NCI-H2227 (cell line): ENCODE results near the gene ADCY5.

Experiments
- DNase-seq: peaks from one replicate; lab custom pipeline; 2025; ENCODE audit not compliant: unreplicated experiment; lab: John Stamatoyannopoulos, UW

Gene ADCY5

DNA sequence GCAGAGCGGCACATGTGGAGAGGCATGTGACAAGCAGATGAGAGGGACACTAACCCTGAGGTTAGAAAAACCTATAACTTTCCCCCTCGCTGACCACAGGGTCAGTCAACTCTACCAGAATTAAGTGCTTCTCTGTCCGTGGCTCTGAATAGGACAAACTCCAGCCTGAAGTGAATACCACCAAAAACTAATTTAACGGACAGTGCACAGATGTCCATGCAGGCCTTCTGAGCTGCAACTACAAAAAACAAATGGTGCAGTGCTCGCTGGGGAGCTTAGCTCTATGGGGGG is 59.3 kb downstream of the ADCY5 start:
- DNase-seq = no peak

DNA sequence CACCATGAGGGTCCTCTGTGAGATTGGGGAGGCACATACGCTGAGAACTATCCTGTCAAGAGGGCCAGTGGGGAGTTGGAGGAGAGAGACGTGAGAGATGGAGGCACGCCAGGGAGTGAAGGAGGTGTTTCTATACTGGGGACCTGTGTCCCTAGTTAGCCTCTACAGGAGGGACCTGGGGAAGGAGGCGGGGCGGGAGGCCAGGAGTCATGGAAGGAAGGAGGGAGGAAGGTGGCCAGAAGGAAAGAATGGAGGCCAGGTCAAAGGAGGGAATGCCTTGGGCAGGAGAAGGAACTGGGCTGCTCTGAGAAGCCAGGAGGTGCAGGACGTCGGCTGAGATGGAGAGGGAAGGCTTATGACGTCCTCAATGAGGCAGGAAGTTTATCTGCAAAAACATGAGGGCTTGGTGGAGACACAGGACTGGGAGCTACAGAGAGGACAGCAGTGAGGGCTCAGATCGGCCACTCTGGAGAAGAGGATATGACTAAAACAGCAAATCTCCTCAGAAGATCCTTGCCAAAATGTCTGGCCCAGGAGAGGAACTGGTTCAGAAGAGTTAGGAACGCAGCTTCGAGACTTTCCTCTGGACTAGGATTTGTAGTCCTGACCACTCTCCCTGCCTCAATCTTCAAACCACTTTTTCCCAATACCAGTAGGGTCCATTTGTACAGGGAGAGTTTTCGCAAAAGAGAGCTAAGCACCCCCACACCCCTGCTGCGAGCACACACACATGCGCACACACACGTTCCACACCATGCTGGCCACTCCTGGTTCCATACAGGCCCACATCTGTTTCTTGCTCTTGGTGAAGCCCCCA is 59.9 kb downstream of the ADCY5 start:
- no peak for DNase-seq

DNA sequence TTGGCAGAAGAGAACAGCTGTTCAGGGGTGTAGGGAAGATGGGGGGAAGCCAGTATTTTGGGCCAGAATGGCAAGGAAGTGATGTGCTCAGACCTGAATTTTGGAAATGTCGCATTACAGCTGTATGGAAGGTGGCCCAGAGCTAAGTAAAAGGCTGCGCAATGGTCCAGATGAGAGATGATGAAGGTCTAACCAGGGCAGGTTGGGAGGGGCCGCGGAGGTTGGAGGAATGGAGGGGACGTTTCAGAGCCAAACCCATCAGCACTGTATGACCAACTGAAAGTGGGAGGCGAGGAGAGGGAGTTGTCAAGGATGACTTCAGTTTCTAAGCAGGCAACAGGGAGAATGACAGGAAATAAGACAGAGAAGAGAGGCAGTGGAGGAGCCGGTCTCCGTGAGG is 60.8 kb downstream of the ADCY5 start:
- no peak for DNase-seq

DNA sequence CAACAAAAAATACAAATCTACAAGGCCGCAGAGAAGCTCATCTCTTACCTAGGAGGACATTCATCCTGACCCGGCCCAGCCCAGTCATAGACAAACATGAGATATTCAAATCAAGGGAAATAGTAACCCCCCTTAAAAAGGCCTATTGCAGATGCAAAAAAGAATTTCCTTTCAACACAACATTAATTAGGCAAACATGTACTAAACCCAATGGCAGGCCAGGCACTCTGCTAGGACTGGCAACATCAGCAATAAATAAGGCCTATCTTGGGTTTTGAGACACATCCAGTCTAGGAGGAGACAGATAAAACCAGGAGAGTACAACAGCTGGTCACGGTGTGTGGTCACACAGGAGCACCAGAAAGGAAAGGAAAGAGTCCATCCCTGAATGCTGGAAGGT is 61.4 kb downstream of the ADCY5 start:
- no peak for DNase-seq

DNA sequence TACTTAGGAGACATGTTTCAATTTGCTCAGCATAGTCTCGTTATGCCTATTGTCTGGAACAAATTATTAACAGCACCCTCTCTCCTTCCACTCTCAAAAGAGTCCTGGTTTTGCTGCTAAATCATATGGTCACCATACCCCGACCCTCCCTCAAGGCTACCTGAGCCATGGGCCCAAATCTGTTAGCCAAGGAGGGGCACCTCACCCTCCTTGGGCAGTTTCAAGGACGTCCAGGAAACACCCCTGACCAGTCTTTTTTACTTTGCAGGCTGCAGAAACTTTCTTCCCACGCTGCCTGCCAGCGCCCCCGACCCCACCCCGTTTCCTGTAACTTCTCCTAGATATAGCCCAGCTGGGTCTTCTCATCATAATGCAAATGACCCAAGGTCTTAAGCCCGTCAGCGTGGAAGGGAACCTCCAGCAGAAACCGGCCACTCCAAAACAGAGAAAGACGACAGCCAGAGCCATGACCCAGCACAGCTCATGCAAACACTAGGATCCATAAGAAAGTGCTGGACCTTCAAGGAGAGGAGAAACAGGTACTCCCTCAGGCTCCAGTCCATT is 62.3 kb downstream of the ADCY5 start:
- no peak for DNase-seq

DNA sequence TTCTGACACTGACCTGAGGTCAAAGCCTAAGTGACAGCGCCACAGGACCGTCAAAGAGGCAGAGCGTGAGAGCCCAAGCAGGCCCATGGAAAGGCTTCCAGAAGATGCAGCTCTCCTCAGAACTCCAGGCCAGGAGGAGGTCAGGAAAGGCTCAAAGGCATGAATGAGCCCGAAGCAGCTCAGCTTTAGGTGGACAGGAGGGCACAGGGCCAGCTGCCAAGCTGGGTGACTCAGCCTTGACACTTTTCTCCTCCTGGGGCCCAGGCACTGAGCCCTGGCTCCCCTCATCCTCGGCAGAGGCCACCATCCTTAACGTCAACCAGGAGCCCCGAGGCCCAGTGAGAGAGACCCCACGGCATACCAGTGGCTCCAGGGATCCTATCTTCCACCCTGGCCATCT is 62.9 kb downstream of the ADCY5 start:
- no peak for DNase-seq

DNA sequence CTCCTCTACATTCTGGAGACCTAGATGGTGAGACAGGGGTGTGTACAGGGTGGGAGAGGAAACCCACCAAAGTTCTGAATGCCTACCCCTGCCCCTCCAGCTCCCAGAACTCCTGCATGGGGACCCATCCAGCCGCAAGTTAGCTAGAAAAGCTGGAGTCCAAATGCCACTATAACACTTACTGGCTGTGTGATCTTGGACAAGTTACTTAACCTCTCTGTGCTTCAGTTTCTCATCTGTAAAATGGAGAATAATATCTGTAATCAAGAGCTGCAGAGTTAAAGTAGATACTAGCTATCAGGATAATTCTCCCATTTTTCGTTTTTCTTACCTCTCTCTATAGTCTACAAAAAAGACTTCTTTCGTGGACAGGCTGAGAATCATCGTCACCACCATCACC is 63.4 kb downstream of the ADCY5 start:
- DNase-seq = no peak

DNA sequence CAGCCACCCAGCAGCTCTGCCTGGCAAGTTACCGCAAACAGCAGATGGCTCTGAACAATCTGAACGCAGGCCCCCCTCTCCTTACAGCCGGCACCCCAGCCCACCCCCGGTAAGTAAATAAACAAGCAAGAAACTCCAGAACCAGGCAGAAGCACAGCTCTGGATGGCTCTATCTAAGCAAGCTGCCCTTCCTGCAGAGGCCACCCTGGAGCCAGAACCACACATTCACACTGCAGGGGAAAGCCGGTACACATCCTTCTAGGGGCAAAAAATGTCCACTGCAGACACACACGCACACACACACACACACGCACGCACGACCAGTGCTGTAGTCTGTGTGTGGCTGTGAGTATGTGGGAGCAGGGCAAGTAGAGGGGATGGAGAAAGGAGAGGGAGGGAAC is 63.9 kb downstream of the ADCY5 start:
- no peak for DNase-seq

DNA sequence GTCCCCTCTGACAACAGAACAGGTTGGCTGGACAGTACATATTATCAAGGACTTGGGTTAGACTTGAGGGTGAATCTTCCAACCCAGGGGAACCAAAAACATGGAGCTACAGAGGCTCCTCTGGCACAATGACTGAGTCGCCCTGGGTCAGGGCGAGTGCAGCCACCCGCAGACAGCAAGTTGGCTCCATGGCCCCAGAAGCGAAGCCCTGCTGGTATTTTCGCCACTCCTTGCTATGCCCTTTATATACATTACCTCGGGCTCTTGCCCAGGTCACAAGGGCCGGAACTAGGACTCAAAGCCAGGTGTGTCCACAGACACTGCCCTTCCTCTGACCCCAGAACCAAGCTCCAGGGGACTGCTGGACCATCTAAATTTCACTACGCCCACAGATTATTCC is 64.6 kb downstream of the ADCY5 start:
- no peak for DNase-seq

DNA sequence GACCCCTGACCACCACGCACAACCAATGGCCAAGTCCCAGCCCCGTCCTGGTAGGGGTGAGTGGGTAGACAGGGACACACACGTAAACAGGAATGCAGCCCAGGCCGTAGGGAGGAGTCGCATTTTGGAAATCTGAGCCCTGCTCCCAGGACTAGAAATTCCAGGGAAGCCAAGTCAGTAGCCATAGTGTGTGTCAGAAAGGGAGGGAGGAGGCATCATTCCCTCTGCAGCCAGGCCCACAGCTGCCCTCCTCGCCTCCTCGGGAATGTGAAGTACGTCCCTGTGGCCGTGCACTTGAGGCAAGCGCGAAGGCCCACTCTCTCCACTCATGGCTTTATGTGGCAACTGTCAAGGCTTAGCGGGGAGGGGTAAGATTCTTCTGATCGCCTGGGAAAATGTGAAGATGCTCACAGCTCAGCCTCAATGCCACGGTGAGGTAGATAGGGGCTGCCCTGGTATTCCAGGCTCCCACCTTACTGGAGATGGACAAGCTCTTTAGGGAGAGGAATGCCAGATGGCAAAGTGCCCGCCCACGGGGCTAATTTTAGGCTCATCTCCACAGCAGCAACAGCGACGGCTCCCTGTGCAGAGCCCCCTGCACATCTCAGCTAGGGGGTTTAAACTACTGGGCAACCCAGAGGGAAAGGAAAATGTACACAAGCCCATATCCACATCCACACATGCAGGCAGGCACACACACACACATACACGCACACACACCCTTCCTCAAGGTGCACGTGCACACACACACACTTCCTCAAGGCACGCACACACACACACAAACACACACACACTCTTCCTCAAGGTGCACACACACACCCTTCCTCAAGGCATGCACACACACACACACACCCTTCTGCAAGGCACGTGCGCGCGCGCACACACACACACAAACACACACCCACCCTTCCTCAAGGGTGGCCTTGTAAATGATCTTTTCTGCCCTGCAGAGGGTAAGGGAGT is 65.5 kb downstream of the ADCY5 start:
- peak; percentile 34 for DNase-seq

DNA sequence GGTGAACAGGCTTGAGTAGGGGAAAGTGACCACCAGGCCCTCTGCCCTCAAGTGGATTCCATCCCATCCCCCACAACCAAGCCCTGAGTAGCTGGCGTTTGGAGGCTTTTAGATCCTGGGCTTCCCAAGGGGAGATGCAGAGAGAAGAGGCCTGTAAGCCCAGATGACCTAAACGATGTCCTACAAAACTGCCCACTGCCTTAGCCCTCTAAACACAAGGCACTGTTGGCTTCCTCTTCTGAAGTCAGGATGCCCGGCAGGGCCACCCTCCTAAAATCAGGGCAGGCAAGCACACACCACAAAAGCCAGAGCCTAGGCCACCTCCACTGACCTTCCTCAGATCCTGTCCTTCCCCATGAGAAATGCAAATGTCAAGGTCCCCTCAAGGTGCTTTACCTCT is 68.6 kb downstream of the ADCY5 start:
- DNase-seq = no peak

DNA sequence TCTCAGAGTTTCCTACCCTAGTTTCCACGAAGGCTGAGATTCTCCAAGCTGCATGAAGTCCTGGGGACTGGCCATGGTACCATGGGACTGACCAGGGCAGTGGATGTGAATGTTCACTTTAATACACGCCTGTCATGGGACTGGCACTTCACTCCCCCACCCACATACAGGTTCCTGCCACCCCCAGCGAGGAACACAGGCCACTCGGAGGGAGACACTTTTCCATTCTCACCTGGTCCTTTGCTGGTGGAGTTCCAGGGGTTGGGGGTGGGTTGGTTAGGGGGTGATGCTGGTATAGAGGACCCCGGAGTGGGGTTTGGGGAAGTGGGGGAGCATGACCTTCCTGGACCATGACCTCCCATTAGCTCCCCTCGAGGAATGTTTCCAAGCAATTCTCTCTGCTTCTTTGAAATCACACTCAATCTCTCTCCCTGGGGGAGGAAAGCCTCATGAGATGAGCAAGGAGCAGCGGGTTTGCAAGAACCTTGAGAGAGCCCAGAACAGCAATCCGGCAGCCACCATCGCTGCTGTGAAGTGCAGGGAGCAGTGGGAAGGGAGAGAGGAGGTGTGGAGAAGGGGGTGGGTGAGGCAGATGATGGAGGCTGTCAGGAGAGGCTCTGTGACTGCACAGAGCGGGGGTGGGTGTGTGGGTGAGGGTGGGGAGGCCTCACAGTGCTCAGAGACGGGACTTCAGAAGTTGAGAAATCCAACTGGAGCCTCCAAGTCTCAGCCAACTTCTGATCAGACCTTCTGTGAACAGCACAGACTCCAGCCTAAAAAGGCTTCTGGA is 69.7 kb downstream of the ADCY5 start:
- no peak for DNase-seq

DNA sequence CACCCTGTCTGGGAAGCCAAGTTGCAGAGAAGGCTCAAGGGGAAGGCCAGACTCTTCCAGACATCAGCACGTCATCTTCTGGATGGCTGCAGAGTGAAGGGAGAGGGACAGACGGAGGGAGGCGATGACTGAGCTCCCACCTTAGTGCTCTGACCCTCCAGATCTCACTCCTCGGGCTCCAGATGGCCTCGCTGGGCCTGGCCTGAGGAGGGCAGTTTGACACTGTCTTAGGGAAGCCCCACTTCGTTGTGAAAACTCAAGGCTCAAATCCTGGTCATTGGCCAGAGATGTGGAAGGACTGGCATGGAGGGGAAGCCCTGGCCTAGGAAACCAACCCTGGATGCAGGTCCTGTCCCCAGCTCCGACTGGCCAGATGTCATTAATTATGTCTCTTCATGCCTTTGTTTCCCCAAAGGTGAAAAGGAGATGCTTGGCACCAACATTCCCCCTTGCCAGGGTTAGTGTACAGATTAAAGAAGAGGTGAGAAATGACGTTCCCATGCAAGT is 70.4 kb downstream of the ADCY5 start:
- DNase-seq = no peak

DNA sequence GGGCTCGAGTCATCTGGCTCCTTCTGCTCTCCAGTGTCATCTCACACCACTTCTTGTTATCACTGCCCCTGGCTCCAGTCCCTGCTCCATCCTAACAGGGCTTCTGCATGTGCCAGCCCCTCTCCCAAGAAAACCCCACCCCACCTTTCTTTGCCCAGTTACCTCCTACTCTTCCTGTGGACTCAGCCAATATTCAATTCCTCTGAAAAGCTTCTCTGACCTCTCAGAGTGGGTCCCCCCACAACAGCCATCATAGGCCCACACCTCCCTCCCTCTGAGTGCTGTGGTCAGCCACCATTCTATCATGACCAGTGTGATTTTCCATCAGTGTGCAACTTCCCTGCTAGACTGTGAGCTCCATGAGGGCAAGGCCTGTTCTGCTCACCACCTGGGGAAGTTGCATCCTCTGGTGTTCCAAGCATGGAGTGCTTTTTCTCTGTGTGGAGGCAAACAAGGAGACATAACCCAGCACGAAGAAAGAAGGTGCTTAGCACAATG is 71.6 kb downstream of the ADCY5 start:
- DNase-seq = no peak

DNA sequence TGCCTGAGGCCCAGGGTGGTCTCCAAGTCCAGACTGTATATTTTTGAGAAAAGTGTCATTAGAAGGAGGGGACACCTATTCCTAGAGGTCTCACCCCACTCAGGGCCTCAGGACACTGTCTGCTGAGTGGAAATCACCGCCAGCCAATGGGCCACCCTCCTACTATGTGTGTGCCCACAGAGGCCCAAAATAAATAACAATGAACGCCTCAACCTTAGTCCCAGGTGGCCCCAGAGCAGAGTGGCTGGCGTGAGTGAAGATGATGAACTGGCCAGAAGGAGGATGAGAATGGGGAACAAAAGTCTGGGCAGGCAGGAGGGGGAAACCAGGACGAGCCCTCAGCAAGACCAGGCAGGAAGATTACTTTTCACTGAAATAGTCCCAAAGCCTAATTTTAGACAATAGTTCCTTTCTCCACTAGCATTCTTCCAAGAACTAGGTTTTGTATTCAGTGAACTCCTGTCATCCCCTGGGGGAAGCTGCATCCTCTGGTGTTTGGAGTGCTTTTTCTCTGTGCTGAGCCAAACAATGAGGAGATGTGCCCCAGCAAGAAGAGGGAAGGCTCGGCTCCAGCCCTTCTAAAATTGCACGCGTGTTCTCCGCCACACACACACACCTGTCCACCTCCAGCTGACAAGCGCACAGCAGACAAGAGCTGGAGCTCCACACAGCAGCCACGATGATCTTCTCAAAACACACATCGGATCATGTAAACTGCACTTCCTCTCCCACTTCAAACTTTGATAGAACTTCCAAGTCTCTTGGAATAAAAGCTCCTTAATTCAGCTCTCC is 72.2 kb downstream of the ADCY5 start:
- DNase-seq = no peak

DNA sequence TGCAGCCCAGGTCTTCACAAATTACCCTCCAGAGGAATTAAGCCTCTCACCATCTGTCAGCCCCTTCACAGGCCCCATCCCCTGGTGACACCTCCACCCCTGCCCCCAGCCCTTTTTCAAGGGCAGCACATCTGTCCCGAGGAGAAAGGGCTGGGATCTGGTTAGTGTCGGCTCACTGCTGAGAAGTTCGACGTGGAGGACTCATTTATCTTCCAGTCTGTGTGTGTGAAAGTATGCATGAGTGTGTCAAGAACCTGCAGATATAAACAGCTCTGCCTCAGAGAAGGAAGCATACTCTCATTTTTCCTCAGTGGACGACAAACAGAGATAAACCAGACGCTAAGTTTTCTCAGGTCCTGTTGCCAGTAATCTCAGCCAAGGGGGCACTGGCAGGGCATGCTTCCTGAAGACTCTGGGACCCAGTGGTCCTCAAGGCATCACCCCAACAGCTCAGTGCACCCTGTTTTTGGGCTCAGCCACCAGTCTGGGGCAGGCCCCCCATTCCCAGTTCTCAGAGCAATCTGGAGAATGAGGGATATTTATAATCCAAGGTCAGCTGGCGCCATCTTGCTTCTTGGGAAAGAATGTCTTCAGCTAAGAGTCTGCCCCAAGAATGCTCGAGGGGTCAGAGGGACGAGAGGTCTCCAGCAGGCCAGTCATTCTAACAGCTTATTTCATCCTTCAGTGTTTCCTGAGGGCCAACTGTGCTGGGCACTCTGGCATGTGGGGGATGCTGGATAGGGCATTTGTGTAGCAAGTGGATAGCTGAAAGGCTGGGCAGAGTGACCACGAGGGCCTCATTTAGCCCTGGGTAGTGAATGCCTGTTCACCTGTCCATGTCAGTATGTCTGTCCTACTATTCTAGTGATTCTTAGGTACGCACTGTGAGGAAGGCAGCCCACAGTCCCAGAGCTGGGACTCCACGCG is 73.6 kb downstream of the ADCY5 start:
- no peak for DNase-seq

DNA sequence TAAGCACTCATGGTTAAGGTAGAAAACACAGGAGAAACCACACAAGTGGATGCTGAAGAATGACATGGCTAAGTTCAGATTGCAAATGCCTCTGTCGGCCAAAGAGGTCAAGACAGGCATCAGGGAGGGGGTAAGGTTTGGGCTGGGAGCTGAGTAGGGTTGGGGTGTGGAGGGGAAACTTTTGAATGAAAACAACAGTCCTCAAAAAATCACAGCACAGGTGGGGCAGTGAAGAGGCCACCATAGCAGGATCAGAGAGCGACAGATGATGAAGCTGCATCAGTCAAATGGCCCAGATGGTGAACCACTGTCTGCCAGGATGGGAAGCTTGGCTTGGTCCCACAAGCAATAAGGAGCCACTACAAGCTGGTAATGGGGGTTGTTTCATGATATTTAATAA is 74.9 kb downstream of the ADCY5 start:
- DNase-seq = no peak

DNA sequence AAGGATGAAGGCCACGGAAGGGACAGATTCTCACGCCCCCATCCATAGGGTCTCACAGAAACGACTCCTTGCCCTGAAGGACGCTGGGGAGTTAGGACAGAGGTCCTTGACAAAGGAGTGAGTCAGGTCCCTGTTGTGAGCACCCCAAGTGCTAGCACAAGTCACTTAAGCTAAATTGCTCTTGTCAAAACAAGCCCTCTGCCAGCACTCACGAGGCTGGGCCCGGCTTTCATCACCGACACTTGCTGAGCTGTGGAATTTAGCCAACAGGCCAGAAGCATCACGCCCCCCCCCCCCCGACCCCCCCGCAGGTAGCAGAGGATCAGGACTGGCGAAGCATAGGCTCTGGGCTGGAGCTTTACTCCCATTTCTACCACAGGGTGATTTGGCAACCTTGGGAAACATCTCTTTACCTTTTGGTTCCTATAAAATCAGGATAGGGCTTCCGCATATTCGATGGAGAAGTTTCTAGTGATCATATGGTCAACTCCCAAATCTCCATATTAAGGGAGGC is 75.4 kb downstream of the ADCY5 start:
- DNase-seq = no peak
